ENCODE data around the gene NKTR. TPM values are rescaled to one million over a fixed set of nuclear protein-coding genes. Genes with fewer than 3 reads are reported as not detected.
"Not testable (repeated sequence)": the region's sequence is repeated elsewhere in the genome, so short reads cannot be mapped to it uniquely, and the experiment has no call there.

NKTR gene
- polyA plus RNA-seq, 3 donors, result 71.6 to 188 (median 171) TPM

DNA sequence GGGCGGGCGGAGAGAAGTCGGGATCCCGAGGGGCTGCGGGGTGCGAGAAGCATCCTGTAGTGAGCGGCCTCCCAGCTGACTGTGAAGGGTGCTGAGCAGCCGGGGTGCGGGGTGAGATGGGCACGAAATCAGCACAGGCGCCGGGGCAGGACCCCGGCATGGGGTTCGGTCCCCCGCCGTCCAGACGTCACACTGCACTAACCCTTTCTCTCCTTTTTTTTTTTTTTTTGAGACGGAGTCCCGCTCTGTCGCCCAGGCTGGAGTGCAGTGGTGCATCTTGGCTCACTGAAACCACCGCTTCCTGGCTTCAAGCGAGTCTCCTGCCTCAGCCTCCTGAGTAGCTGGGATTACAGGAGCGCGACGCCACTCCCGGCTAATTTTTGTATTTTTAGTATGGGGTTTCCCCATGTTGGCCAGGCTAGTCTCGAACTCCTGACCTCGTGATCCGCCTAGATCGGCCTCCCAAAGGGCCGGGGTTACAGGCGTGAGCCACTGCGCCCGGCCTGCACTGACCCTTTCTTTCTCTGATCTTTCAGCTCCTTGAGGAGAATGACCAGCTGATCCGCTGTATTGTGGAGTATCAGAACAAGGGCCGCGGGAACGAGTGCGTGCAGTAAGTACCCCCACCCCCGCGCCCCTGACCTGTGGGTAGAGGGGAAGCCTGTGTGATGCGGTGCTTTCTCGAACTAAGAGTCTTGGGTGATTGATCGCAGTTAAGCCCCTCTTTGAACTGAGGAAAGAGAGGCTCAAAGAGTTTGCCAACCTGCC, 9.3 kb upstream of the NKTR start:
- no peak for DNase-seq

DNA sequence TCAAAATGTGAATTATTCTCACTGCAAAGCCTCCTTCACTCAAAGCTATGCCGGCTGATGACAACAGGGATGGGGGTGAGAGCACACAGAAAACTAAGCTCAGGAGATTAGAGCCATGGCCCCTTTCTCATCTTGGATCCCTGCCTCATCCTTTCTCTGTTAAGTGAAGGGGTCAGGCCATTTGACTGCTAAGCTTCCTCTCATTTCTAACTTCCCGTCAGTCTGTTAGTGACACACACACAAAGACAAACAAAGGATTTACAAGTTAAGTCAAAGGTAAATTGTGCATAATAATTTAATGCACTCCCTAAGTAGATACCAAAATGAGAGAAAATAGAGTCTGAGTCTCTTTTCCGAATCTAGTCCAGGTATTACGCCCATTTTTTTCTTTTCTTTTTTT, 8.7 kb upstream of the NKTR start:
- no peak for DNase-seq

DNA sequence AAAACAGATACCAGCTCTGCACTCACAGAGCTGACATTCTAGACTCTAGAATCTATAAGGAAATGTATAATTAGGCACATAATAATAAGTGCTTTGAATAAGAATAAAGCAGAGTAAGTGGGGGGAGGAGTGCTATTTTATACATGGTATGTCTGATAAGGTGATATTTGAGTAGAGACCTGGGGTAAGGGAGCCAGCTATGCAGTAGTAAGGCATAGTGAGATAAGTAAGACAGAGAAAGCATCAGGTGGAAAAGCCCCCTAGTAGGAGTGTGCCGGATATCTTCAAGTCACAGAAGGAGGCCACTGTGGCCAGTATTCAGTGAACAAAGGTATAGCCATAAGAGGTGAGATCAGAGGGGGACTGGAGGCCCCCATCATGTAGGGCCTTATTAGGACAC, 6.9 kb upstream of the NKTR start:
- no peak for DNase-seq

DNA sequence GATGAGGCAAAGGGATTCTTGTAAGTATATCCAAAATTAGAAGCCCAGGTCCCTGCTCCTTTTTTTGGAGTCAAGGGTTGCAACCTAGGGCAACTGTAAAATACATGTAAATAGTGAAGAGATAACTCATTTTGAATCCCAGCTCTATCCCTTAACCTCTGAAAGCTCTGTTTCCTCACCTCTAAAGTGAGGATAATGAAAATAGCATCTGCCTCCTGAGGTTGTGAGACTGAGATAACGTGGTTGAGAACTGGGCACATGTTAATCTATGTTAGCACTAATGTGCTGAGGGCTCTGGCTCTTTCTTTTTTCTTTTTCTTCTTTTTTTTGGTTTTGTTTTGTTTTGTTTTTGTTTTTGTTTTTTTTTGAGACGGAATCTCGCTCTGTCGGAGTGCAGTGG, 4.8 kb upstream of the NKTR start:
- no peak for DNase-seq

DNA sequence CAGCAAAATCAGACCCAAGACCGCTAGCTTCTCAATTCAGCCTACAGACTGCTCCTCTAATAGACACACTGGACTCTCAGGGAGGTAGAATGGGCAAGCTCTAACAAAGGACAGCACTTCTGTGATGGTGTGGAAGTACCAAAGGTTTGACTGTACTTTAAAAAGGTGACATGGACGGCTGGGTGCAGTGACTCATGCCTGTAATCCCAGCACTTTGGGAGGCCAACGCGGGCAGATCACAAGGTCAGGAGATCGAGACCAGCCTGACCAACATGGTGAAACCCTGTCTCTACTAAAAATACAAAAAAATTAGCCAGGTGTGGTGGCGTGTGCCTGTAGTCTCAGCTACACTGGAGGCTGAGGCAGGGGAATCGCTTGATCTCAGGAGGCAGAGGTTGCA, 3.4 kb upstream of the NKTR start:
- DNase-seq, result not testable (repeated sequence)

DNA sequence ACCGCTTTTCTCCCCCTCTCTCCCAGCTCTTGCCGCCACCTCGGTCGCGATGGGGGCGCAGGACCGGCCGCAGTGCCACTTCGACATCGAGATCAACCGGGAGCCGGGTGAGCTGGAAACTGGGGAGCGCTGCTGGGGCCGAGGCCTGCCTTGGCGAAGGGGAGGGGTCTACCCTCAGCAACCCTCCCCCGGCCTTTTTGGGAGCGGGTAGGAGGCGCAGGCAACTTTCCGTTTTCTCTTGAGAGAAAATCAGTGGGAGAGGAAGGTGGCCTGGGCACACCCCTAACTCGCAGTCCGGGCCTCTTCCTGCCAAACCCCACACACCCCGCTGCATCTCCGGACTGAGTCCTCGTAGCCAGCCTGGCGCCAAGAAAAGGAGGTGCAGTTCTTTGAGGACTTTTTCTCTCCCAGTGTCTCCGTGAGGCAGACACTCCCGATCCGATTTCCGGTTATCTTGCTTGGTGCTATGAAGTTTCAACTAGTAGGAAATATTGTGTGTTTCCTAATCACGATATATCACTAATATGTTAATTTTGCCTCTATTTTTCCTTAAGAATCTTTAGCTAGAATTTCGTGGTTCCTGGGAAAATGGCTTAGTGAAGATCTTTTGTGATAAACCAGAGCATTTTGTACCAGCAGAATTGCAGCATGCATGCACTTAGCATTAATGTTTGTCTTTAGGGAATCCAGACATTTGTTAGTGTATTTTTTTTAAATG, 631 bp downstream of the NKTR start:
- DNase-seq, result peak; percentile 57

DNA sequence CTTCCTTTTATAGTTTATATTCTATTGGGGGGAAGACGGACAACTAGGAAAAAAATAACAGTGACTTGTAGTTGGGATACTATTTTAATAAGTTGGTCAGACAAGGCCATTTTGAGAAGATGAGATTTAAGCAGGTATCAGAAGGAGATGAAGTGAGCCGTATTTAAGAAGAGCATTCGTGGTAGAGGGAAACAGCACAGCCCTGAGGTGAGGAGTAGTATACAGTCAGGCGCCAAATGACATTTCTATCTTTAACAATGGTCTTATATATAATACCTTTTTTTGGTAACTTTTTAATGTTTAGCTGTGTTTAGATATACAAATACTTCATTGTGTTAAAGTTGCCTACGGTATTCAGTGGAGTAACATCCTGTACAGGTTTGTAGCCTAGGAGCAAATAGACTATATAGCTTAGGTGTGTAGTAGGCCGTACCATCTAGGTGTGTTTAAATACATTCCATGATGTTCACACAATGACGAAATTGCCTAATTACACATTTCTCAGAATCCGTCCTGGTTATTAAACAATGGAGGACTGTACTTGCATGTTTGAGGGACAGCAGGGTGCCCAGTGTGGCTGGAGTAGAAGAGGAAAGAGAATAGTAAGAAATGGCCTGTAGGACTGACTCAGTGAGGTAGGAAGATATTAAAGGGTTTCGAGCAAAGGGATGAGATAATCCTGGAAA, 1.6 kb downstream of the NKTR start:
- DNase-seq, result no peak

DNA sequence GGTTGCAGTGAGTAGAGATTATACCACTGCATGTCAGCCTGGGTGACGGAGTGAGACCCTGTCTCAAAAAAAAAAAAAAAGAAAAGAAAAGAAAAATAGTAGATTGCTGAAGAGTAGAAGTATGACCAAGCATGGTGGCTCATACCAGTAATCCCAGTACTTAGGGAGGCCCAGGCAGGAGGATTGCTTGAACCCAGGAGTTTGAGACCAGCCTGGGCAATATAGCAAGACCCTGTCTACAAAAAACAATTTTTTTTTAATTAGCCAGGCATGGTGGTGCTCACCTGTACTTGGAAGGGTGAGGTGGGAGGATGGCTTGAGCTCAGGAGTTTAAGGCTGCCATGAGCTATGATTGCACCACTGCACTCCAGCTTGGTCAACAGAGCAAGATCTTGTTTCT, 2.5 kb downstream of the NKTR start:
- DNase-seq, result no peak

DNA sequence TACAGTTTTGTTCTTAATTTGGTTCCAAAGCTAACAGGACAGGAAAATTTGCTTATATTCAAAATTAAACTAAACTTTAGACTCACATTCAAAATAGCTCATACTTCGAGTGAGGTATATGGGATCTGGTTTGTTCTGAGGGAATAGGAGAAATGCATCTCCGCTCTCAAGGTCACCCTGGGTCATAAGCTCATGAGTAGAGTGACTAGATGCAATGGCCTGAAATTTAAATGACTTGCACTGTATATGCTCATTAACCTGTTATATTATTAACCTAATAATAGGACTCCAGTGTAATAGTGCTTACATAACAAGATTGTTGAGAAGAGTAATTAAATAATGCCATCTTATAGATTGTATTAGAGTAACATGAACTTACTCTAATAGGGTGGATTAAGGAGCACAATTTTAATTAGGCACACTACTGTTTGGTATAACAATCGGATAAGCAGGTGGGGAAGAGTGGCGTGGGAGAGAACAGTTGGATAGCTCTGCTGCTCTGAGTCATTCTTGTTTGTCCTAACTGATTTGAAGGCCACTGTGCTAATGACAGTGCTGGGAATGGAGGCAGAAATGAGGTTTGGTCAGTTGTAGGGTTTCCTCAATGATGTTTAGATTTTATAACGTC, 5.2 kb downstream of the NKTR start:
- DNase-seq, result no peak

DNA sequence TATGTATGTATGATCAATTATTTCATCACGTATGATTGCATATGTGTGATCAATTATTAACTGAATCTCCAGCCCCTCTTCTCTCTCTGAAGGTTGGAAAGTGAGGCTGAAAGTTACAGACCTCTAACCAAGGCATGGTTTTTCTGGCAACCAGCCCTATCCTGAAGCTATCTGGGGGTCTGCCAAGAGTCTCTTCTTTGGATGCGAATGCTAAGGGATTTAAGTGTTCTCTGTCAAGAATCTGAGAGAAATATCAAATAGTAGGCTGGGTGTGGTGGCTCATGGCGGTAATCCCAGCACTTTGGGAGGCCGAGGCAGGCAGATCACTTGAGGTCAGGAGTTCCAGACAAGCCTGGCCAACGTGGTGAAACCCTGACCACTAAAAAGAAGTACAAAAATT, 8.1 kb downstream of the NKTR start:
- DNase-seq, result no peak

DNA sequence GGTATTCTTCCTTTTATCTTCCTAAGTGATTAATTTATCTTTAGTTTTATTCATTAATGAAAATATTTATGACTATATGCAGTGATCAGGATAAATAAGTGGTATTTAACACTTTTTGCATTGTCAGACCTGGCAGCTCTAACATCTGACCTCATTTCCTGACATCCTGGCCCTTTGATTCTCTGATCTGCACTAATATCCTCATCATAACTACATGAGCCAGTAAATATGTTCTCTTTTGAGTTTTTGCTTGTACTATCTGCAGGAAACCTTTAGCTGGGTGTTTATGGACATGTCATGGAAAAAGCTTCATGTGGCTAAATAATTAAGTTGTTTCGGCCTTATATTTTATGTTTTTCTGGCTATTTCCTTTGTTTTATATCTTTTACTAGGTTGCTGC, 10.5 kb downstream of the NKTR start:
- no peak for DNase-seq

DNA sequence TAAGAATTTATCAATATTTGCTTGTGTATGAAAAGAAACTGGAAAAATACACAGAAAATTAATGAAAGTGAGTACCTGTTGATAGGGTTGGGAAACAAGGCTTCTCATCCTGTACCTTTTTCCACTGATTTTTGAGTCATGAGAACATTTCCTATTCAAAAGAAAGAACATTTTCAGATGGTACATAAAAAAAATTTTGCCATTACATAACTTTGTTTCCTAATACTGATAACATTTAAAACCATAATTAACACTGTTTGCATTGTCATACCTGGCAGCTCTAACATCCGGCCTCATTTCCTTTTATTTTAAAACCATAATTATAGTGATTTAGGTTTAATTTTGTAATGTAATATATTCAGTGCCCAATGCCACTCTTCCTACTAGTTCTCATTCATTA, 11.7 kb downstream of the NKTR start:
- DNase-seq, result no peak

DNA sequence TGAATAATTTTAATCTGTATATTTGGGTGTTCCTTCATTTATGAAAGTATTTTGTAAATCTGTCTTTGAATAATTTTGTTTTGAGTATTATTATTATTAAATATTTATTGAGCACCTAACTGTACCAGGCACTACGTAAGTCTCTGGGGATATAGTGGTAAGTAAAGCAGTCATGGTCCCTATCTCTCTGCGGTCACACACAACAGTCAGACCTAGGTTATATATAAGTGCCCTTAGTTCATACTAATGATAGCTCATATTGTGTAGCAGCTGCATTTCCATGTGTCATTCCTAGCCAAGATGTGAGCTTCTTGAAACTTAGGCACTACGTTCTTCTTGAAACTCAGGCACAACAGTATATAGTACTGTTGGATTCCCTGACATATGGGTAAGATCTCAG, 12.4 kb downstream of the NKTR start:
- DNase-seq, result no peak

DNA sequence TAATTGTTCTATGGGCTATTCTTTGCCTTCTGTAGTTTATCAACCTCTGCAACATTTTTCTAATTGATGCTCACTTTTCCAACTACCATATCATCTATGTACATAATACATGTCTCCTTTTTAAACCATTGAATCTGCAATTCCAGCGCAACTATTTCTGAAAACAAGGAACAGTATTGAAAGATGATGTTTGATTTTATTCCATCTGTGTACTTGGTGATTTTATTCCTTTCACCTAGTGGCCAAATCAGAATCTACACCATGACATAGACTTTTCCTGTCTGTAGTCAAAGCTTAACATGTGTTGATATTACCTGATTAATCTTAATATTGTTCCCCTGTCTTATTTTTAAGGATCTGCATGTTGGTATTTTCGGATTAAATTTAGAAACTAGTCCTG, 13.0 kb downstream of the NKTR start:
- DNase-seq, result no peak

DNA sequence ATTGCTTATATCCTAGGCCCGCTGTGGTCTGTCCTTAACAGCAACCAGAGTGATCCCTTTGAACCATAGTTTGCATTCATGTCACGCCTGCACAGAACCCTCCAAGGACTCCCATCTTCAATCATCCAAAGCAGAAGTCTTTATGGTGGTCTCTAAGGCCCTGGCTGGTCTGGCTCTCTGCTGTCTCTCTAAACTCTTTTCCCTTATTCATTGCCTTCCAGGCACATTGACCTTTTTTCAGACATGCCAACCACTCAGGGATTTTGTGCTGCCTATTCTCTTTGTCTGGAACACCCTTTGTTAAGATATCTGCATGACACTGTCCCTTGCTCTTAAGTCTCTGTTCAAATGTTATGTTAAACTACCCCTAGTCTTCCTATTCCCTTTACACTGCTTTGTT, 31.1 kb downstream of the NKTR start:
- no peak for DNase-seq

DNA sequence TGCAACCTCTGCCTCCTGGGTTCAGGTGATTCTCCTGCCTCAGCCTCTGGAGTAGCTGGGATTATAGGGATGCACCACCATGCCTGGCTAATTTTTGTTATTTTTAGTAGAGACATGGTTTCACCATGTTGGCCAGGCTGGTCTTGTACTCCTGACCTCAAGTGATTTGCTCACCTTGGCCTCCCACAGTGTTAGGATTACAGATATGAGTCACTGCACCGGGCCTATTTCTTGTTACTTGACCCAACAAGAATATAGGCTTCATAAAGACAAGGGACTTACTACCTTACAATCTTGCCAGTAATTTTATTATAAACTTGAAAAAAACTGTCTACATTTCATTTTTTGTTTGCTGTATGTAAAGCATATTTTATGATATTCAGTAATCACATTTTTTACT, 31.7 kb downstream of the NKTR start:
- DNase-seq, result no peak

DNA sequence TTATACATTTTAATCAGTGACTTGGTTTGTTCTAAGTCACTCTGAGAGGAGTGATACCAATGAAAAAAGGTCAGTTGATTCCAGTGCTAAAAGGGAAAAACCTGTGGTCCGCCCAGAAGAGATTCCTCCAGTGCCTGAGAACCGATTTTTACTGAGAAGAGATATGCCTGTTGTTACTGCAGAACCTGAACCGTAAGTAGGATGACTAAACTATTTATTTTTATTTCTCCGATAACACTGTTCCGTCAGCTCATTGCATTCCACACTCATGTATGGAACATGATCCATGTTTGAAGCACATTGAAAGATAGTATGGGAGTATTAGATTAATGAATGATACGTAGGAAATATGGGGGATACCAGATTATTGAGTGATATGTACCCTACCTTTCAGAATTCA, 33.1 kb downstream of the NKTR start:
- DNase-seq, result no peak

DNA sequence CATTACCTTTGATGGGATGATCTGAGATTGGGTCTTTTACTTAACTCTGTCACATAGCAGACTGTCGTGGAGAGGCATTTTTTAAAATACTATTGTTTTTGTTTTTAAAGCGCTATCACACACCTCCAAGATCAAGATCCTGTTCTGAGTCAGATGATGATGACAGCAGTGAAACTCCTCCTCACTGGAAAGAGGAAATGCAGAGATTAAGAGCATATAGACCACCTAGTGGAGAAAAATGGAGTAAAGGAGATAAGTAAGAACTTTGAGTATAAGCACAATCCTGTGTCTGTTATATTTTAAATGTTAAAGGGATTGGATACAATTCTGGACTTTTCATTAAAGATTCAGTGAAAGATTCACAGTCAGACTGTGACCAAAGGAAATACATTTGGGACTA, 34.6 kb downstream of the NKTR start:
- no peak for DNase-seq

DNA sequence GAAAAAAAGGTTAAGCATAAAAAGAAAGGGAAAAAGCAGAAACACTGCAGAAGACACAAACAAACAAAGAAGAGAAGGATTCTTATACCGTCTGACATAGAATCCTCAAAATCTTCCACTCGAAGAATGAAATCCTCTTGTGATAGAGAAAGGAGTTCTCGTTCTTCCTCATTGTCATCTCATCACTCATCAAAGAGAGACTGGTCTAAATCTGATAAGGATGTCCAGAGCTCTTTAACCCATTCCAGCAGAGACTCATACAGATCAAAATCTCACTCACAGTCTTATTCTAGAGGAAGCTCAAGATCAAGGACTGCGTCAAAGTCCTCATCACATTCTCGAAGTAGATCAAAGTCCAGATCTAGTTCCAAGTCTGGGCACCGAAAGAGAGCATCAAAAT, 36.5 kb downstream of the NKTR start:
- no peak for DNase-seq

DNA sequence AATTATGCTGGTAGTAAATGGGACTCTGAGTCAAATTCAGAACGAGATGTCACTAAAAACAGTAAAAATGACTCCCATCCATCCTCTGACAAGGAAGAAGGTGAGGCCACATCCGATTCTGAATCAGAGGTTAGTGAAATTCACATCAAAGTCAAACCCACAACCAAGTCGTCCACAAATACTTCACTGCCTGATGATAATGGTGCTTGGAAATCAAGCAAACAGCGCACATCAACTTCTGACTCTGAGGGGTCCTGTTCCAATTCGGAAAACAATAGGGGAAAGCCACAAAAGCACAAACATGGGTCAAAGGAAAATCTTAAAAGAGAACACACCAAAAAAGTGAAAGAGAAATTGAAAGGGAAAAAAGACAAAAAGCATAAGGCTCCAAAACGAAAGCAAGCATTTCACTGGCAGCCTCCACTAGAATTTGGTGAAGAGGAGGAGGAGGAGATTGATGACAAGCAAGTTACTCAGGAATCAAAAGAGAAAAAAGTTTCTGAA, 37.9 kb downstream of the NKTR start:
- no peak for DNase-seq

DNA sequence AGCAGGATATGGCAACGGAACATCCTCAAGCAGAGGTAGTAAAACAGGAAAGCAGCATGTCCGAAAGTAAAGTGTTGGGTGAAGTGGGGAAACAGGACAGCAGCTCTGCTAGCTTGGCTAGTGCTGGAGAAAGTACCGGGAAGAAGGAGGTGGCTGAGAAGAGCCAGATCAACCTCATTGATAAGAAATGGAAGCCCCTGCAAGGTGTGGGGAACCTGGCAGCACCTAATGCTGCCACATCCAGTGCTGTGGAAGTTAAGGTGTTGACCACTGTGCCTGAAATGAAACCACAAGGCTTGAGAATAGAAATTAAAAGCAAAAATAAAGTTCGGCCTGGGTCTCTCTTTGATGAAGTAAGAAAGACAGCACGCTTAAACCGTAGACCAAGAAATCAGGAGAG, 38.7 kb downstream of the NKTR start:
- no peak for DNase-seq

DNA sequence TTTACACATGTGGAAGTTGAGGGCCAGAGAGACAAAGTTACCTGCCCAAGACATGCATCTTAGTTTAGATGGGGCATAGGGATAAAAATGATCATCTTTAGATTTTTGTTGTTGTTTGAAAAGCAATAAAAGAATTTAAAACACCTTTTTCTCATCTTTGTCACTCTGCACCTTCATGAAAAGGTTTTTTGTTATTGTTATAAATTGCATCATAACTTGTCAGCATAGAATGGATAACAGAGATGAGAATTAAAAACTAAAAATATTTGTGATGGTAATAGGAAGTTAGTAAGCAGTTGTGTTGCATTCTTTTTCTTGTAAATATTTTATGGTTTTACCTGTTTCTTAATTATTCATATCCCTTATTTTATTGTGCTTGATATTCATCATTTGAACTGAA, 39.6 kb downstream of the NKTR start:
- DNase-seq, result no peak
